Activated CD4-positive, alpha-beta memory T cell treated with anti-CD3 and anti-CD28 coated beads, Interleukin-2, amount 10 ng/mL, durations not matched to agents 7 days and 5 days (primary cell): Measurements from ENCODE around the gene OGFOD2. TPM values are rescaled to one million over a fixed set of nuclear protein-coding genes. Genes with fewer than 3 reads are reported as not detected.

ENCODE experiments used
- CTCF ChIA-PET: fragments of 350-600 bp; sonication (Branson Sonifier 250); formaldehyde crosslinking; loops from one replicate; lab custom pipeline; 2021; ENCODE audit warnings: antibody characterized with exemption, inconsistent platforms; lab: Charles Lee
- POLR2A ChIA-PET: fragments of 350-600 bp; sonication (Branson Sonifier 250); formaldehyde crosslinking; loops from one replicate; lab custom pipeline; 2021; ENCODE audit warnings: antibody characterized with exemption; lab: Charles Lee
- DNase-seq: peaks from one replicate; pipeline ENCODE4 v3.0.0-alpha.2; 2020
- H3K27ac Mint-ChIP-seq: one replicate; pipeline ENCODE4 v1.8.0; 2021; ENCODE audit warnings: mild to moderate bottlenecking, mixed read lengths
- H3K27me3 Mint-ChIP-seq: one replicate; pipeline ENCODE4 v1.8.0; 2021; ENCODE audit warnings: mixed read lengths
- H3K36me3 Mint-ChIP-seq: one replicate; pipeline ENCODE4 v1.8.0; 2021; ENCODE audit warnings: low read depth, mixed read lengths
- H3K4me1 Mint-ChIP-seq: one replicate; pipeline ENCODE4 v1.8.0; 2021; ENCODE audit warnings: mixed read lengths
- H3K4me3 Mint-ChIP-seq: one replicate; pipeline ENCODE4 v1.8.0; 2021; ENCODE audit warnings: mild to moderate bottlenecking, mixed read lengths
- H3K9me3 Mint-ChIP-seq: one replicate; pipeline ENCODE4 v1.8.0; 2021; ENCODE audit warnings: mixed read lengths
- total RNA-seq, 2 experiments: library from RNA; stranded (reverse); gene quantifications; one replicate each; pipeline ENCODE4 v1.2.3, GENCODE V29; 2021

Gene OGFOD2
- total RNA-seq, 2 experiments from 2014 or later, result 24.7 to 25.4 TPM

DNA sequence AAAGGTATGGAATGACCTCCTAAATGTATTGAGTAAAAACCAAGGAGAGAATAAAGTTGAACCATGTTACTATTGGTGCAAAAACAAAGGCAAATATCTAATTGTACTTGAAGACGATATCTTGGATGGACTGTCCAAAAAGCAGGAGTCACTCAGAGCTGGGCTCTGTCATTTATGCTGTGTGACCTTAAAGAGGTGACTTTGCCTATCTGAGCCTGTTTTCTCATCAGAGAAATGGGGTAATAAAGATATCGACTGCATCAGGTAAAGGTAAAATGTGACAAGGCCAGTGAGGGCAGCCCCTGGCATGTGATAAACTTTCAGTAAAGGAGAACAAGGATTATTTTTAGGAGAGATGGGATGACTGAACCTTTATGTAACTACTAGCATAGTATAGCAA is 6.9 kb upstream of the OGFOD2 start:
- ChIA-PET POLR2A (no interaction called here), CTCF (interaction anchor here (1.0 to 1.1 kb wide), 2 partner anchors 11 to 174 kb away, joined by 3 to 4 read pairs; no protein-coding TSS in a partner anchor)
- H3K4me3 Mint-ChIP-seq, result no peak overlapping the region
- no peaks in the 10 kb centered on the region for H3K9me3 Mint-ChIP-seq
- H3K4me1 Mint-ChIP-seq, result peaks cover 13% of the 10 kb centered on the region
- no peak overlapping the region for H3K27ac Mint-ChIP-seq
- no peak for DNase-seq
- H3K36me3 Mint-ChIP-seq, result no peaks in the 10 kb centered on the region
- H3K27me3 Mint-ChIP-seq, result no peaks in the 10 kb centered on the region

DNA sequence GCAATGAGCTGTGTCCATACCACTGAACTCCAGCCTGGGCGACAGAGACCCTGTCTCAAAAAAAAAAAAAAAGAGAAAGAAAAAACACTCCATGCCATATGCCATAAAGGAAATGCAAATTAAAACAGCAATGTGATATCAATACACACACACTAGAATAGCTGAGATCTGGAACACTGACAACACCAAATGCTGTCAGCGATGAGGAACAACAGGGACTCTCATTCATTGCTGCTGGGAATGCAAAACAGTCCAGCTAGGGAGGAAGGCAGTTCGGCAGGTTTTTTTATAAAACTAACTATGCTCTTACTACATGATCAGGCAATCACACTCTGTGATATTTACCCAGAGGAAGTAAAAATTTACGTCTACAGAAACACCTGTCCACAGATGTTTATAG is 5.4 kb upstream of the OGFOD2 start:
- Mint-ChIP-seq H3K4me1 (peaks cover 19% of the 10 kb centered on the region), H3K4me3 (no peak overlapping the region), H3K9me3 (no peaks in the 10 kb centered on the region), H3K36me3 (no peaks in the 10 kb centered on the region), H3K27me3 (no peaks in the 10 kb centered on the region), H3K27ac (no peak overlapping the region)
- no peak for DNase-seq
- ChIA-PET POLR2A (interaction anchor here (1.1 to 1.2 kb wide), 2 partner anchors 15 to 266 kb away, joined by 3 to 4 read pairs; no protein-coding TSS in a partner anchor), CTCF (interaction anchor here (1.3 kb wide), 1 partner anchor 268 kb away, joined by 3 read pairs; no protein-coding TSS in a partner anchor)

DNA sequence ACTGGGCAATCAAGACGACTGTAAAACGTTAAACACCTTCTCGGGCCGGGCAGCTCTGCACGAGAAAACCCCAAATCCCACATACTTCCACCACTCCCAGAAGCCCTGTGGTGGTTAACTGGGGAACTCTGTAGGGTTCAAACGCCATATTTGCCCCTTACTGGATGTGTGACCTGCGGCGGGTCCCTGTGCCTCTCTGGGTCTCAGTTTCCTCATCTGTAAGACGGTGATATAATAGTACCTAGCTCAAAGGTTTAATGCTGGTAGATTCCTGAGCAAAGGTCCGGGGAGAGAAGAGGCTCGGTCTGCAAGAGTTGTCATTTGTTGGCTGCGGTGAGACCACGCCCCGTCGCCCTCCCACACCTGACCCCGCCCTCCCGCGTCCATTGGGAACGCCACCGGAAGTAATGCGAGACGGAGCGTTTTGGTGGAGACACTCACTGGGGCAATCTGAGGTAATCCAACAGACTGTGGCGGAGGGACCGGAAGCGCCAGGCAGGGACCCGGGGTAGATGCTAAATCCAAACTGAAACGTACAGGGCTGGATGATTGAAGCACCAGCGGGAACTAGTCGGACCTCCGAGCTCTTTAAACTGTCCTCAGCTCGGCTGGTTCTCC is 661 bp upstream of the OGFOD2 start:
- Mint-ChIP-seq H3K27me3 (no peaks in the 10 kb centered on the region), H3K9me3 (no peaks in the 10 kb centered on the region), H3K4me1 (peaks cover 34% of the 10 kb centered on the region), H3K27ac (peak overlapping the region; percentile 98), H3K4me3 (peak overlapping the region; percentile 97), H3K36me3 (peaks cover 2% of the 10 kb centered on the region)
- POLR2A ChIA-PET, result interaction anchor here (0.6 to 3.0 kb wide), 28 partner anchors 8 to 484 kb away, joined by 3 to 46 read pairs (median 4); partner anchors contain the start of genes ABCB9, MPHOSPH9, MTRFR and PITPNM2
- CTCF ChIA-PET, result interaction anchor here (0.6 to 3.3 kb wide), 4 partner anchors 101 to 264 kb away, joined by 3 to 12 read pairs (median 6); no protein-coding TSS in a partner anchor
- peak; percentile 99 for DNase-seq

DNA sequence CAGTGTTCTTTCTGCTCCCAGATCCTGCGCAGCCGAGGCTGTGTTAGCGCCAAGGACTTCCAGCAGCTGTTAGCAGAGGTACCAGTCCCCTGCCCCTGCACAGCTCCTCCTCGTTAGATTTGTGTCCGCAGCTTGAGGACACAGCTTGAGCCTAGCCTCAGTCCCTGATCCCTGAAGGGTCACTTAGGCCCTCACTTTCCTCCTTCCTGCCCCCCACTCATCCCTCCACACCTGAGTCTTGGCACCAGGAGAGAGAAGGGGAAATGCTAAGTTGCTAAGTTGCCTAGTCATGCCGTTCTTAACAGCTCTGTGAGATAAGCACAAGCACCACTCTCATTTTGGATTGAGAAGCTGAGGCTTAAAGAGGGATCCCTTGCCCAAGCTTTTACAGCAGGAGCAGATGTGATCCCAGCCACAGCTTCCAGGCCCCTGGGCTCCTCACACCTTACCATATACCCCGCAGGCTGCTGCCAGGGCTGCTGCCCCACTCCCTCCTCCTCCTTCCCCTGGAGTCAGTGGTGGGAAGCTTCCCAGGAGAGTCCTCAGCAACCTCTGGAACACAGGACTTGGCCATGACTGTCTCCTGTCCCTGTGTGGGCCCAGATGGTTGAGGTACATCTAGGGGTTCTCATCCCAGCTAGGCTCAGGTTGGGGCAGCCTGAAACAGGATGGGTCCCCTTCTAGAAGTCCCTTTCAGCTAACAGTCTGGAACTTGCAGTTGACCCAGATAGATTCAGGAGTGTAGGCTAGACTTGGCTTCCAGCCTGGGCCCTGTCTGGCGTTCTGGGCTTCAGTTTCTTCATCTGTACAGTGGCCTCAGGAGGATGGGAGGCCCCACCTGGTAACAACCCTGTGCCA is 975 bp downstream of the OGFOD2 start:
- Mint-ChIP-seq H3K27ac (peak overlapping the region; percentile 98), H3K27me3 (no peaks in the 10 kb centered on the region), H3K9me3 (no peaks in the 10 kb centered on the region), H3K36me3 (peaks cover 8% of the 10 kb centered on the region), H3K4me3 (peak overlapping the region; percentile 97), H3K4me1 (peaks cover 44% of the 10 kb centered on the region)
- CTCF ChIA-PET, result interaction anchor here (1.1 to 3.3 kb wide), 4 partner anchors 23 to 262 kb away, joined by 3 to 12 read pairs (median 6); no protein-coding TSS in a partner anchor
- no peak for DNase-seq
- POLR2A ChIA-PET, result interaction anchor here (0.8 to 3.0 kb wide), 15 partner anchors 10 to 389 kb away, joined by 3 to 46 read pairs (median 8); partner anchors contain the start of genes ABCB9, MPHOSPH9 and MTRFR

DNA sequence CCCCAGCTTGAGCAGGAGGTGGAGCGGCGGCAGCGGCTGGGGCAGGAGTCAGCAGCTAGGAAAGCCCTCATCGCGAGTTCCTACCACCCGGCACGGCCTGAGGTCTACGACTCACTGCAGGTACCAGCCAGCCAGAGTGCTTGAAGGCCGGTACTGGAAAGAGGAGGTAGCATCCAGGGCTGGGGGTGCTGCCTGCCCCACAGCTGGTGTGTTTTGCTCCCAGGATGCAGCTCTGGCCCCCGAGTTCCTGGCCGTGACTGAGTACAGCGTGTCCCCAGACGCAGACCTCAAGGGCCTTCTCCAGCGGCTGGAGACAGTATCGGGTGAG is 1.6 kb downstream of the OGFOD2 start:
- peak overlapping the region; percentile 98 for H3K27ac Mint-ChIP-seq
- POLR2A ChIA-PET, result interaction anchor here (1.2 to 3.0 kb wide), 4 partner anchors 11 to 256 kb away, joined by 5 to 32 read pairs (median 8); partner anchors contain the start of genes ABCB9, MPHOSPH9 and MTRFR
- no peaks in the 10 kb centered on the region for H3K27me3 Mint-ChIP-seq
- H3K4me1 Mint-ChIP-seq, result peaks cover 47% of the 10 kb centered on the region
- no peak for DNase-seq
- peaks cover 12% of the 10 kb centered on the region for H3K36me3 Mint-ChIP-seq
- H3K9me3 Mint-ChIP-seq, result no peaks in the 10 kb centered on the region
- H3K4me3 Mint-ChIP-seq, result peak overlapping the region; percentile 97
- CTCF ChIA-PET, result interaction anchor here (1.2 to 3.3 kb wide), 2 partner anchors 24 to 262 kb away, joined by 3 to 12 read pairs; no protein-coding TSS in a partner anchor

DNA sequence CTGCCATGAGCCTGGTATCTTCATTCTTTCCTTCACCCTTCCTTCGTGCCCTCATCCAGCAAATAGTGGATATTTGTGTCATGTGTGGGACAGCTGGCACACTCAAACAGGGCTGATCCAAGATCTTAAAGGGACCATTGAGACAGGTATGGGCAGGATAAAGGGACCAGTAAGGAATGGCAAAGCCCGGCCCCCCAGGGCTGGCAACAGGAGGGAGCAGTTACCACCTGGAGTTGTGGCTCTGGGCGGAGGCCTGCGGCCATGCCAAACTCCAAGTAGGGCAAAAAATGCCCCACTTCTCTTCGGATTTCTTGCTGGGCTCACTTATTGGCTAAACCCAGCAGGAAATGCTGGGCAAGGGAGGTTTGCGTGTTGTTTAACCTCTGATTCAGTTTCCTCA is 2.1 kb downstream of the OGFOD2 start:
- Mint-ChIP-seq H3K4me3 (peak overlapping the region; percentile 32), H3K9me3 (no peaks in the 10 kb centered on the region), H3K27ac (no peak overlapping the region), H3K27me3 (no peaks in the 10 kb centered on the region), H3K4me1 (peaks cover 52% of the 10 kb centered on the region), H3K36me3 (peaks cover 17% of the 10 kb centered on the region)
- ChIA-PET POLR2A (interaction anchor here (1.2 kb wide), 1 partner anchor 256 kb away, joined by 5 read pairs; the partner anchor contains the start of genes MPHOSPH9 and MTRFR), CTCF (interaction anchor here (3.3 kb wide), 1 partner anchor 261 kb away, joined by 12 read pairs; no protein-coding TSS in a partner anchor)
- no peak for DNase-seq

DNA sequence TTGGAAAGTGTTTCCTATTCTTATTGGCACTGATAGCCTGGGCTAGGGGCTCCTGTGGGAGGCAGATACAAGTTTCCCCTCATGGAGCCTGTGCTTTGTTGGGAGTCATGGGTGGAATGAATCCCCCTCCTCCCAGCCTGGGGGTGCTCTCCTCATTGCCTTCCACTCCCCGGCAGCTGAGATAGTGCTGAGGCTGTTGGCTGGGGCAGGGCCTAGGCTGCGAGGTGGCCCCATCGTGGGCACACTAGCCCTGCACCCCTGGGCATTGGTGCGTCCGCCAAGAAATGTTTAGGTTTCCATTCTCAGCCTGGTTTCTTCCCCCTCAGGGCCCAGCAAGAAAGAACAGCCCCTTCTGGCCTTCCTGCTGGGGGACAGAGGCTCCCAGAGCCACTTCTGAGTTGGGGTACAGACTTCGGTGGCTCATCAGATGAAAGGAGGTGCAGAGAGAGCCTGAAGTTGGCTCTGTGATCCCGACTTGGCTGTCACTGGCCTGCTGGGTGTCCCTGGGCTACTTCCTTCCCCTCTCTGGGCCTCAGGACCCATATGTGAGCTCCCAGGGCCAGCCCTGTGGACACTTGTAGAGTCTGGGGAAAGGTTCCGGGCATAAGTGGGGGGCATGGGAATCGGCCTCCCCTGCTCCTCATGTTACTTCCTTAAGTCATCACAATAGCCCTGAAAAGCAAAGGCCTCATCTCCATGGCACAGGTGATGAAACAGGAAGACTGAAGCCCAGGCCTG is 2.8 kb downstream of the OGFOD2 start:
- Mint-ChIP-seq H3K27ac (peak overlapping the region; percentile 64), H3K36me3 (peaks cover 22% of the 10 kb centered on the region), H3K4me1 (peaks cover 58% of the 10 kb centered on the region), H3K27me3 (no peaks in the 10 kb centered on the region), H3K9me3 (no peaks in the 10 kb centered on the region), H3K4me3 (peak overlapping the region; percentile 17)
- ChIA-PET POLR2A (interaction anchor here (1.0 to 5.8 kb wide), 3 partner anchors 12 to 255 kb away, joined by 3 to 39 read pairs (median 4); partner anchors contain the start of genes ABCB9, MPHOSPH9 and MTRFR), CTCF (no interaction called here)
- no peak for DNase-seq

DNA sequence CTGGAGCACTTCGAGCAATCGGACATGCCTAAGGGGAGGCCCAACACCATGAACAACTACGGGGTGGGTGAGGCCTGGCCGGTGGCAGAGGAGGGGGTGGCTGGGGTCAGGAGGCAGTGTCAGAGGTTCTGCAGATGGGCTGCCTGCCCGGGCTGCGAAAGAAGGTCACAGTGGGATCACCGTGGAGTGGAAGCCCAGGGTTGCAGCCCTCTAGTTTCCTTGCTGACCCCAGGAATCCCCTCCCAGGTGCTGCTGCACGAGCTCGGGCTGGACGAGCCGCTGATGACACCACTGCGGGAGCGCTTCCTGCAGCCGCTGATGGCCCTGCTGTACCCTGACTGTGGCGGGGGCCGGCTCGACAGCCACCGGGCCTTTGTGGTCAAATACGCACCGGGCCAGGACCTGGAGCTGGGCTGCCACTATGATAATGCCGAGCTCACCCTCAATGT is 3.5 kb downstream of the OGFOD2 start:
- peak overlapping the region; percentile 17 for H3K4me3 Mint-ChIP-seq
- no peaks in the 10 kb centered on the region for H3K27me3 Mint-ChIP-seq
- CTCF ChIA-PET, result no interaction called here
- H3K4me1 Mint-ChIP-seq, result peaks cover 63% of the 10 kb centered on the region
- POLR2A ChIA-PET, result interaction anchor here (1.0 to 5.8 kb wide), 3 partner anchors 12 to 254 kb away, joined by 3 to 39 read pairs (median 4); partner anchors contain the start of genes ABCB9, MPHOSPH9 and MTRFR
- peaks cover 28% of the 10 kb centered on the region for H3K36me3 Mint-ChIP-seq
- H3K9me3 Mint-ChIP-seq, result no peaks in the 10 kb centered on the region
- no peak for DNase-seq
- no peak overlapping the region for H3K27ac Mint-ChIP-seq

DNA sequence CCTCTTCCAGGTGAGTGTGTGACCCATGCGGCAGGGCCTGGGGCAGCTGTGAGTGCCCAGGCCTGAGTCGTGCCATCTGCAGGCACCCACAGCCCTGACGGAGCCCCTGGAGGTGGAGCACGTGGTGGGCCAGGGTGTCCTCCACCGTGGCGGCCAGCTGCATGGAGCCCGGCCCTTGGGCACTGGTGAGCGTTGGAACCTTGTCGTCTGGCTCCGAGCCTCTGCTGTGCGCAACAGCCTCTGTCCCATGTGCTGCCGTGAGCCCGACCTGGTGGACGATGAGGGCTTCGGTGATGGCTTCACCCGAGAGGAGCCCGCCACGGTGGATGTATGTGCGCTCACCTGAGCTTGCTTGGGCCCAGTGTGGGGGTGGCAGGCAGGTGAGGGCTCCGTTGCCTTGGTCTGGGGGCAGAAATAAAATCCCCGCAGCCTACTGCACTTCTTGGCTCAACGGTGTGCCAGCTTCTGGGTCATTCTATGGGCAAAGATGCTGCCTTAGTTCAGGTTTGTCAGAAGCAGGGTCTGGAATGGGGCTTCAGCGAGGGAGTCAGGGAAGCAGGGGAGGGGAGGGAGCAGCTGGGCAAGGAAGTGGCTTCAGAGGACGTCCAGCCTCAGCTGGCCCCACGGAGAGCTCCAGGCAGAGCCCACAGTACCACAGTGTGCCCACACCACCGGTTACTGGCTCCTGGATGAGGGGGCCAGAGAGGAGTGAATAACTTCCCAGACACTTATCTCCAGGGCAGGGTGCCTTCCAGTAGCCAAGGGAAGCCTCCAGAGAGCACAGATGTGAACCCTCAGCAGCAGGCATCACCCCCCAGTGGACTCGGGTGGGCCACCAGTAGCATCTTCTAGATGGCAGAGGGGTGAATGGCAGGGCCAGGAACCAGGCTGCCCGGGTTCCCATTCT is 4.2 kb downstream of the OGFOD2 start:
- no peaks in the 10 kb centered on the region for H3K27me3 Mint-ChIP-seq
- DNase-seq, result no peak
- ChIA-PET CTCF (interaction anchor here (0.7 kb wide), 1 partner anchor 174 kb away, joined by 3 read pairs; no protein-coding TSS in a partner anchor), POLR2A (interaction anchor here (1.0 to 5.8 kb wide), 6 partner anchors 13 to 259 kb away, joined by 3 to 39 read pairs (median 4); partner anchors contain the start of genes ABCB9, MPHOSPH9 and MTRFR)
- peaks cover 66% of the 10 kb centered on the region for H3K4me1 Mint-ChIP-seq
- H3K9me3 Mint-ChIP-seq, result no peaks in the 10 kb centered on the region
- peaks cover 30% of the 10 kb centered on the region for H3K36me3 Mint-ChIP-seq
- H3K4me3 Mint-ChIP-seq, result peak overlapping the region; percentile 86
- H3K27ac Mint-ChIP-seq, result peak overlapping the region; percentile 78

DNA sequence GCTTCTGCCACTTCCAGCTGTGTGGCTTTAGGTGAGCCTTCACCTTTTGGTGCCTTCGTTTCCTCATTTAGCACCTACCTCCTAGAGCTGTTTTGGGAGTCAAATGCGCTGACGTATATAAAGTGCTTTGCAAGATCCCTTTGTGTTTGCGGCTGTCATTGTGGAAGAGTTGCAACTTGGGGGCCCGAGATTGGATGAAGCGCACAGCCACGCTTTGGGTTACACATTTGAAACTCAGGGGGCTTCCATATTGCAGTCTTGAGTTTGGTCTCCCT is 4.8 kb downstream of the OGFOD2 start:
- ChIA-PET POLR2A (interaction anchor here (1.1 to 5.8 kb wide), 4 partner anchors 96 to 259 kb away, joined by 4 to 39 read pairs (median 6); partner anchors contain the start of genes MPHOSPH9 and MTRFR), CTCF (interaction anchor here (0.7 kb wide), 1 partner anchor 173 kb away, joined by 3 read pairs; no protein-coding TSS in a partner anchor)
- H3K4me1 Mint-ChIP-seq, result peaks cover 70% of the 10 kb centered on the region
- DNase-seq, result no peak
- H3K27me3 Mint-ChIP-seq, result no peaks in the 10 kb centered on the region
- peak overlapping the region; percentile 78 for H3K27ac Mint-ChIP-seq
- no peaks in the 10 kb centered on the region for H3K9me3 Mint-ChIP-seq
- peaks cover 33% of the 10 kb centered on the region for H3K36me3 Mint-ChIP-seq
- H3K4me3 Mint-ChIP-seq, result peak overlapping the region; percentile 86
